Measurements from ENCODE around the gene CDC42SE2.

GRCh38 chr5:131367219-131367860, 103.5 kb downstream of the CDC42SE2 start:
- TF ChIP-seq CTCF (IDR thresholded peaks at IDR 0.05; ENCODE audit: low read depth, low read length) (no peak), EZH2phosphoT487 (IDR thresholded peaks at IDR 0.05; ENCODE audit: low read depth) (no peak)
